Measurements from ENCODE around the gene CD300A.

The CD300A gene

DNA sequence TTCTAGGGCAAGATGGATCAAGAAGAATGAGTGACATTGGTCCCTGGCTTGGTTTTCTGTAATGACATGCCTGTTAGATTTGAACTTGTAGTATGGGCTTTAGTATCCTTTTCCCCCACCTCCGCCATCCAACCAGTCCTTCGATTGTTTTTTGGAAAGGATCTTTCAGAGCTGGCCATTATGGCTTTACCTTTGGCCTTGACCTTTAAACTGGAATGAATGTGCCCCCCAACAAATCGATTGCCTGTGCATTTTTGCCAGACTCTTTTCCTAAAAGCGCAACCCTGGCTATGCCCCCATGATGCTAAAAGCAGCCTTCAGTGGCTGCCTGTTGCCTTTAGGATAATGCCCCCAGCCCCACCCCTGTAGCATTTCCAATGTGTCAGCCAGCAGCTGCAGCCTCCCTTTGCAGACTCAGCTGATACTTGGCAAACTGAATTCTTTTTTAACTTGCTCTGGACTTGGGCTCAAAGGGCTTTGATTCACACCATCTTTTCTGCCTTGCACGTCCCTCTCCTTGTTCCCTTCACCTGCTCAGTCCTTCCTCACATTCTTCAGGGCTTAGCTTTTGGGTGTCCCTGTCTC, 30.6 kb upstream of the CD300A start:
- in situ Hi-C loops (cut with HindIII; ENCODE audit: low pct_ligation_motif_present, low pct_unique_long_range_greater_than_20kb, low sequenced_read_pairs), result no loop called here

GRCh38 chr17:74437702-74438101, 28.7 kb upstream of the CD300A start:
- DNase-seq, result peak; percentile 29

More for the DNA sequence above, 30.6 kb upstream of the CD300A start:
- no peak for DNase-seq

DNA sequence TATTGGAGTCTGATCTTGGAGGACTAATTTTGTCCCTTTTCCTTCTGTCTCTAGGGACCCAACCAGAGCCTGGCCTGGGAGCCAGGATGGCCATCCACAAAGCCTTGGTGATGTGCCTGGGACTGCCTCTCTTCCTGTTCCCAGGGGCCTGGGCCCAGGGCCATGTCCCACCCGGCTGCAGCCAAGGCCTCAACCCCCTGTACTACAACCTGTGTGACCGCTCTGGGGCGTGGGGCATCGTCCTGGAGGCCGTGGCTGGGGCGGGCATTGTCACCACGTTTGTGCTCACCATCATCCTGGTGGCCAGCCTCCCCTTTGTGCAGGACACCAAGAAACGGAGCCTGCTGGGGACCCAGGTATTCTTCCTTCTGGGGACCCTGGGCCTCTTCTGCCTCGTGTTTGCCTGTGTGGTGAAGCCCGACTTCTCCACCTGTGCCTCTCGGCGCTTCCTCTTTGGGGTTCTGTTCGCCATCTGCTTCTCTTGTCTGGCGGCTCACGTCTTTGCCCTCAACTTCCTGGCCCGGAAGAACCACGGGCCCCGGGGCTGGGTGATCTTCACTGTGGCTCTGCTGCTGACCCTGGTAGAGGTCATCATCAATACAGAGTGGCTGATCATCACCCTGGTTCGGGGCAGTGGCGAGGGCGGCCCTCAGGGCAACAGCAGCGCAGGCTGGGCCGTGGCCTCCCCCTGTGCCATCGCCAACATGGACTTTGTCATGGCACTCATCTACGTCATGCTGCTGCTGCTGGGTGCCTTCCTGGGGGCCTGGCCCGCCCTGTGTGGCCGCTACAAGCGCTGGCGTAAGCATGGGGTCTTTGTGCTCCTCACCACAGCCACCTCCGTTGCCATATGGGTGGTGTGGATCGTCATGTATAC, 26.5 kb upstream of the CD300A start:
- in situ Hi-C loops (cut with HindIII; ENCODE audit: low pct_ligation_motif_present, low pct_unique_long_range_greater_than_20kb, low sequenced_read_pairs), result no loop called here

More at GRCh38 chr17:74437702-74438101, 28.7 kb upstream of the CD300A start:
- in situ Hi-C loops (cut with HindIII; ENCODE audit: low pct_ligation_motif_present, low pct_unique_long_range_greater_than_20kb, low sequenced_read_pairs), result no loop called here

DNA sequence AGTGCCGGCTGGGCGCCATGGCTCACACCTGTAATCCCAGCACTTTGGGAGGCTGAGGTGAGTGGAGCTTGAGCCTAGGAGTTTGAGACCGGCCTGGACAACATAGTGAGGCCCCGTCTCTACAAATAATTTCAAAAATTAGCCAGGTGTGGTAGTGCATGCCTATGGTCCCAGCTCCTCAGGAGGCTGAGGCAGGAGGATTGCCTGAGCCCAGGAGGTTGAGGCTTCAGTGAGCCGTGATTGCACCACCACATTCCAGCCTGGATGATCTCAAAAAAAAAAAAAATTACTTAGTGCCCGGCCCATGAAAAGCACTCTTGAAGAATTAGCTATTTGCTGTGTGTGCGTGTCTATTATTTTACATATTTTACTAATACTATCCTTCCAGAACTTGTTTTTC, 24.9 kb upstream of the CD300A start:
- in situ Hi-C loops (cut with HindIII; ENCODE audit: low pct_ligation_motif_present, low pct_unique_long_range_greater_than_20kb, low sequenced_read_pairs), result no loop called here
- no peak for DNase-seq

More for the DNA sequence above, 26.5 kb upstream of the CD300A start:
- no peak for DNase-seq

- in situ Hi-C loops (cut with HindIII; ENCODE audit: low pct_ligation_motif_present, low pct_unique_long_range_greater_than_20kb, low sequenced_read_pairs), result no loop called here
- no peak for DNase-seq
These were observed 24.2 kb upstream of the CD300A start for GRCh38 chr17:74442291-74442669.

GRCh38 chr17:74442670-74443515, 23.5 kb upstream of the CD300A start:
- in situ Hi-C loops (cut with HindIII; ENCODE audit: low pct_ligation_motif_present, low pct_unique_long_range_greater_than_20kb, low sequenced_read_pairs), result no loop called here
- DNase-seq, result peak; percentile 15

- in situ Hi-C loops (cut with HindIII; ENCODE audit: low pct_ligation_motif_present, low pct_unique_long_range_greater_than_20kb, low sequenced_read_pairs), result no loop called here
- no peak for DNase-seq
These were observed 22.7 kb upstream of the CD300A start for GRCh38 chr17:74443516-74444296.

DNA sequence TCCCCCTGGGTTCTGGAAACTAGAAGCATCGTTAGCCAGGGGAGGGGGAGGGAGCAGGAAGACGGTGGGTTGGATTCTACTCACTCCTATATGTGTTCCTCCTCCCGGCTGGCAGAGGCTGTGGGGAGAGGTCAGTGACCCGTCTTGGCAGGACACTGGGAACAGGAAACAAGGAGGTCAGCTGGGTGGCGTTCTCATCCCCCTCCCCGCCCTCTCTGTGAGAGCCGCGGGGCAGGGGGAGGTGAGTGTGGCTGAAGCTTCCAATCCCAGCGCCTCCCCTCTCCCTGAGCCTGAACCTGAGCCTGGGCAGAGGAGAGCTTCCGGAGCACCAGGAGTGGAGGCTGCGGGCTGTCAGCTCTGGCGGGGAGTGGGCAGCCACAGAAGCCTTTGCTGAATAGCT, 22.0 kb upstream of the CD300A start:
- DNase-seq, result no peak
- in situ Hi-C loops (cut with HindIII; ENCODE audit: low pct_ligation_motif_present, low pct_unique_long_range_greater_than_20kb, low sequenced_read_pairs), result no loop called here

DNA sequence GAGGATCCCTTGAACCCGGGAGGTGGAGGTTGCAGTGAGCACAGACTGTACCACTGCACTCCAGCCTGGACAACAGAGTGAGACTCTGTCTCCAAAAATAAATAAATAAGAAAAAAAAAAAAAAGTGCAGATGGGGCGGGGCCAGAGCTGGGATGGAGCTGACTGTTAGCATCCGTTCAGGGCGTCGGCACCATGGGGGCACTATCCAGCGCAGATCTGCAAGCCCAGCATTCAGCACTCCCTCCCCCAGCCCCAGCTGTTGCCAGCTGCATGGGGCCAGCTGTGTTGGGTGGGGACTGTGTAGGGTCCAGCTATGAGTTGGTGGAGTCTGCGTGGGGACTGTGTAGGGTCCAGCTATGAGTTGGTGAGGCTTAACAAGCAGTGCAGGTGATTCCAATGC, 21.3 kb upstream of the CD300A start:
- in situ Hi-C loops (cut with HindIII; ENCODE audit: low pct_ligation_motif_present, low pct_unique_long_range_greater_than_20kb, low sequenced_read_pairs), result no loop called here
- DNase-seq, result no peak

DNA sequence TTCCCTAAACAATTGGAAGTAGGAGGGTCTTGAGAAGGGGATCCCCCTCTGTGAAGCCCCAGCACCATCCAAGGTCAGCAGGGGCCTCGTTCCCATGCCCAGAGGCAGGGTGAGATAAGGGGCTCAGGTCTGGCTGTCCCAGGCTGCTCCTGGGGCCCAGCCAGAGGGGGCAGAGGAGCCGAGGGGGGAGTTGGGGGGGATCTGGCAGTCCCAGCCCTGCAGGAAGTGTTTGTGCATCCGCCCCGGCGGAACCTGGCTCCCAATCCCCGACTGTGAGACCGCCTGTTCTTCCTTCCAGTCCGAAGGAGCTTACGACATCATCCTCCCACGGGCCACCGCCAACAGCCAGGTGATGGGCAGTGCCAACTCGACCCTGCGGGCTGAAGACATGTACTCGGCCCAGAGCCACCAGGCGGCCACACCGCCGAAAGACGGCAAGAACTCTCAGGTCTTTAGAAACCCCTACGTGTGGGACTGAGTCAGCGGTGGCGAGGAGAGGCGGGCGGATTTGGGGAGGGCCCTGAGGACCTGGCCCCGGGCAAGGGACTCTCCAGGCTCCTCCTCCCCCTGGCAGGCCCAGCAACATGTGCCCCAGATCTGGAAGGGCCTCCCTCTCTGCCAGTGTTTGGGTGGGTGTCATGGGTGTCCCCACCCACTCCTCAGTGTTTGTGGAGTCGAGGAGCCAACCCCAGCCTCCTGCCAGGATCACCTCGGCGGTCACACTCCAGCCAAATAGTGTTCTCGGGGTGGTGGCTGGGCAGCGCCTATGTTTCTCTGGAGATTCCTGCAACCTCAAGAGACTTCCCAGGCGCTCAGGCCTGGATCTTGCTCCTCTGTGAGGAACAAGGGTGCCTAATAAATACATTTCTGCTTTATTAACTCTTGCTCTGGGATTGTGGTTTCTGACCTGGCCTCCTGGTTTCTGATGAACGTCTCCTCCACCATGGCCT, 19.6 kb upstream of the CD300A start:
- no peak for DNase-seq
- in situ Hi-C loops (cut with HindIII; ENCODE audit: low pct_ligation_motif_present, low pct_unique_long_range_greater_than_20kb, low sequenced_read_pairs), result no loop called here

DNA sequence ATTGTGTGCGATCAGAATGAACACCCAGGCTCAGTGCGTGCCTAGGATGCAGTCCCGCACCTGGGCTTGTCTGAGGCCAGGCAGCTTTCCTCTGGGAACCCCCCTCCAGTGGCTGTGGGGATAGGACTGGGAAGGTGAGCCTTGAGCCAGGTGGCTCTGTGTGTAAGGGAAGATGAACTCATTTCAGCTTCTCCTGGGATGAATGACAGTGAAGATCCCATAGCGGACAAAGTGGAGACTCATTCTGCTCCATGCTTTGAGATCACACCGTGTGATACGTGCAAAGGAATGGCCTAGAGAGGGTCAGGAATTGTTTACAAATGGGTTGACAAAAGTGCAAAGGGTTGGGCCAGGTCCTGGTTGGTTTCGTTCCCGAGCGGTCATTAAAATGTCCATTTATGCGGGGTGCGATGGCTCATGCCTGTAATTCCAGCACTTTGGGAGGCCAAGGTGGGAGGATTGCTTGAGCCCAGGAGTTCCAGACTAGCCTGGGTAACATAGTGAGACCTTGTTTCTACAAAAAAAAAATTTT, 18.7 kb upstream of the CD300A start:
- DNase-seq, result no peak
- in situ Hi-C loops (cut with HindIII; ENCODE audit: low pct_ligation_motif_present, low pct_unique_long_range_greater_than_20kb, low sequenced_read_pairs), result no loop called here

- in situ Hi-C loops (cut with HindIII; ENCODE audit: low pct_ligation_motif_present, low pct_unique_long_range_greater_than_20kb, low sequenced_read_pairs), result no loop called here
- no peak for DNase-seq
These were observed 17.7 kb upstream of the CD300A start for GRCh38 chr17:74448756-74449155.

GRCh38 chr17:74449306-74449705, 17.1 kb upstream of the CD300A start:
- no peak for DNase-seq
- in situ Hi-C loops (cut with HindIII; ENCODE audit: low pct_ligation_motif_present, low pct_unique_long_range_greater_than_20kb, low sequenced_read_pairs), result no loop called here

- in situ Hi-C loops (cut with HindIII; ENCODE audit: low pct_ligation_motif_present, low pct_unique_long_range_greater_than_20kb, low sequenced_read_pairs), result no loop called here
- DNase-seq, result no peak
These were observed 16.7 kb upstream of the CD300A start for GRCh38 chr17:74449773-74450172.

GRCh38 chr17:74450231-74450630, 16.2 kb upstream of the CD300A start:
- in situ Hi-C loops (cut with HindIII; ENCODE audit: low pct_ligation_motif_present, low pct_unique_long_range_greater_than_20kb, low sequenced_read_pairs), result no loop called here
- DNase-seq, result no peak

GRCh38 chr17:74450925-74451403, 15.5 kb upstream of the CD300A start:
- no peak for DNase-seq
- in situ Hi-C loops (cut with HindIII; ENCODE audit: low pct_ligation_motif_present, low pct_unique_long_range_greater_than_20kb, low sequenced_read_pairs), result no loop called here

GRCh38 chr17:74451557-74451956, 14.9 kb upstream of the CD300A start:
- in situ Hi-C loops (cut with HindIII; ENCODE audit: low pct_ligation_motif_present, low pct_unique_long_range_greater_than_20kb, low sequenced_read_pairs), result no loop called here
- DNase-seq, result no peak
